ENCODE measurements around the gene SLC13A3.

The SLC13A3 gene

GRCh38 chr20:46605978-46606816, 45.1 kb downstream of the SLC13A3 start:
- no peak for DNase-seq (ENCODE audit: low read depth, low spot score)

GRCh38 chr20:46605181-46605580, 46.1 kb downstream of the SLC13A3 start:
- DNase-seq (ENCODE audit: low read depth, low spot score): no peak

- no peak for DNase-seq (ENCODE audit: low read depth, low spot score)
These were observed 46.6 kb downstream of the SLC13A3 start for GRCh38 chr20:46604551-46605133.

- DNase-seq (ENCODE audit: low read depth, low spot score): no peak
These were observed 48.8 kb downstream of the SLC13A3 start for GRCh38 chr20:46602429-46602828.

- DNase-seq (ENCODE audit: low read depth, low spot score): no peak
These were observed 49.6 kb downstream of the SLC13A3 start for GRCh38 chr20:46601603-46602122.

GRCh38 chr20:46600286-46600752, 50.9 kb downstream of the SLC13A3 start:
- DNase-seq (ENCODE audit: low read depth, low spot score): no peak

- DNase-seq (ENCODE audit: low read depth, low spot score): no peak
These were observed 51.9 kb downstream of the SLC13A3 start for GRCh38 chr20:46599227-46599987.

- DNase-seq (ENCODE audit: low read depth, low spot score): no peak
These were observed 55.3 kb downstream of the SLC13A3 start for GRCh38 chr20:46595933-46596332.

GRCh38 chr20:46594725-46595124, 56.5 kb downstream of the SLC13A3 start:
- no peak for DNase-seq (ENCODE audit: low read depth, low spot score)

GRCh38 chr20:46592580-46593362, 58.5 kb downstream of the SLC13A3 start:
- DNase-seq (ENCODE audit: low read depth, low spot score): no peak

GRCh38 chr20:46590443-46590842, 60.8 kb downstream of the SLC13A3 start:
- no peak for DNase-seq (ENCODE audit: low read depth, low spot score)

GRCh38 chr20:46588532-46589511, 62.4 kb downstream of the SLC13A3 start:
- no peak for DNase-seq (ENCODE audit: low read depth, low spot score)

- no peak for DNase-seq (ENCODE audit: low read depth, low spot score)
These were observed 63.3 kb downstream of the SLC13A3 start for GRCh38 chr20:46587986-46588385.

- no peak for DNase-seq (ENCODE audit: low read depth, low spot score)
These were observed 64.5 kb downstream of the SLC13A3 start for GRCh38 chr20:46586724-46587123.

GRCh38 chr20:46584508-46584907, 66.8 kb downstream of the SLC13A3 start:
- DNase-seq (ENCODE audit: low read depth, low spot score): no peak

- DNase-seq (ENCODE audit: low read depth, low spot score): no peak
These were observed 67.6 kb downstream of the SLC13A3 start for GRCh38 chr20:46583411-46584214.

- no peak for DNase-seq (ENCODE audit: low read depth, low spot score)
These were observed 68.6 kb downstream of the SLC13A3 start for GRCh38 chr20:46582648-46583047.

- no peak for DNase-seq (ENCODE audit: low read depth, low spot score)
These were observed 69.9 kb downstream of the SLC13A3 start for GRCh38 chr20:46581391-46581790.

- DNase-seq (ENCODE audit: low read depth, low spot score): no peak
These were observed 70.5 kb downstream of the SLC13A3 start for GRCh38 chr20:46580613-46581205.

Measured in activated naive CD8-positive, alpha-beta T cell treated with anti-CD3 and anti-CD28 coated beads, Interleukin-2, amount 50 U/mL, for 16 hours (primary cell).